GM18909 (cell line): ENCODE data around the gene TLCD4.
"Not testable (repeated sequence)": the region's sequence is repeated elsewhere in the genome, so short reads cannot be mapped to it uniquely, and the experiment has no call there.

Experiments used
- ATAC-seq: cut with Tn5 transposase; IDR thresholded peaks from one replicate; pipeline ENCODE4 v1.9.1; 2021; ENCODE audit warnings: mild to moderate bottlenecking; ENCODE audit not compliant: unreplicated experiment, poor library complexity

The TLCD4 gene

DNA sequence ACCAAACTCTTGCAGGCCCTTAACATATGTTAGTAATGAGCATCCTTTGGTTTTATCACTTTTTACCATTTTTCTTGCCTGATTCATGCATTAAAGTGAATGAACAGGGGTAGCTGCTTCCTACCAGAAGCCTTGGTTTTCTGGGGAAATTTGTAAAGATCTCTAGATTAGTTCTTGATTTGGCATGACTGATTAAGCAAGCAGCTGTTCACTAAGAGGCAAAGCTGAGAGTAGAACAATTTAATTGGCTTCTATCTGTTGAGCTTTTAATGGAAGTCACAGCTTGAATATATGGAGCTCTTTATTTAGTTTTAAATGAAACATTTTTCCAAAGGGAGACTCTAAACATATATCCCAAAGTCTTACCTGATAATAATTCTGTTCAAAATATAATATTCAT is 23.6 kb downstream of the TLCD4 start:
- ATAC-seq, result no peak

DNA sequence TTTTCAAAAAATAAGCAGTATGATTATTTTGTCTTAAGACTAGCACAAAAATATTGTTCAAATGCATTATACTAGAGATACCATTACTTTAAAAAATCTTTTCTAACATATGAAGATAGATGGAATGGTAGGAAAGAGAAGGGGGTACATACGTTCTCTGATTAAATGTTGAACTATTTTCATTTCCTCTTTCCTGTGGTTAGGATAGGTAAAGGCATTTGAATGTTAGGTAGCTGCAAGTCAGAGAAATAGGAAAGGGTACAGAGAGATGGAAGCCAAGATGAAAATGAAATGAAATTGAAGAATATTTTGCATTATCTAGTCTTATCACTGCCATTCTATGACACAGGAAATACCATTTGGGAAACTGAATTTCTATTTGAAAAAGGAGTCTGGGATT is 28.3 kb downstream of the TLCD4 start:
- peak; percentile 67 for ATAC-seq

DNA sequence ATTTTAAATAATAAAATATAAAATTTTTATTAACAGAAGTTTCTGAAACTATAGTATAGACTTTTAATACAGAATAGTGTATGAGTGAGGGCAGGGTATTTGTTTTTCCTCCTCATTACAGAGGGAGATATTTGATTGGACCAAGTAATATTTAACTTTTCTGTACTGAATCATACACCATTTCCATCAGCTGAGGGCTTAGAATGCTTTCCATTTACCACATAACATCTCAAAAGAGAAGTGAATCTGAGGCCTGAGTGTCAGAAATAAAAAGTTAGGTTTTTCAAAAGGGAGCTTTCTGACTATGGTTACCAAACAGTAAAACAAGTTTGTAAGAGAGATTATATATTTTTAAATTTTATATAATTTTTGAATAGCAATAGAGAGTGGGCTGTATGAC is 29.5 kb downstream of the TLCD4 start:
- peak; percentile 89 for ATAC-seq

DNA sequence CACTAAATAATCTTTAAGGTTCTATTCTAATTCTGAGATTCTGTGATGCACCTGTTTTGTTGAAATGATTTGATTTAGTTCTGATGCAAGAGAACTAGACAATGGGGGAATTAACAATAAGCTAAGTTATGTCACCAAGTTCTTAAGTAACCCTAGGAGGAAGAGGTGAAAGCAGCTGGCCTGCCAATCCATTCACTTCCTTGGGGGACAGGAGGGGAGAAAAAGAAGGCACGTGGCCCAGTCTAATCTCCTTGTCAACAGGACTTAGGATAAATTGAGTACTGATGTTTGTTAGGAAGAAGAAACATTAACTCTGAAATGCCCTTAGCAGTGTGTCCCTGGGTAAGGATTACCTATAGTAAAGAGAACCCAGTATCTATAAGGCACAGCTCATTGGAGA is 36.9 kb downstream of the TLCD4 start:
- no peak for ATAC-seq

DNA sequence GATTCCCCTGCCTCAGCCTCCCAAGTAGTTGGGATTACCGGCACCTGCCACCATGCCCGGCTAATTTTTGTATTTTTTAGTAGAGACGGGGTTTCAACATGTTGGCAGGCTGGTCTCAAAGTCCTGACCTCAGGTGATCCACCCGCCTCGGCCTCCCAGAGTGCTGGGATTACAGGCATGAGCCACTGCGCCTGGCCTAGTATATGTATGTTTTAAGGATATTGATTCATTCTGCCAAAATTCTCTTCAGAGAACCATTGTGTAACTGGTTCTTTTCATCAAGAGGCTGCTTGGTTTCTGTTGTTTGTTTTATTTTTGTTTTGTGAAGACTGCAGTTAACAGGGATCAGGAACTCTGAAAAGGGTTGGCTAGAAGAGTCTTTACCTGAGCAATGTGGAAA is 48.4 kb downstream of the TLCD4 start:
- not testable (repeated sequence) for ATAC-seq
